Neural cell (in vitro differentiated cells): ENCODE measurements around the gene MEGF11. TPM values are rescaled to one million over a fixed set of nuclear protein-coding genes. Genes with fewer than 3 reads are reported as not detected.

Experiments
- H2AFZ ChIP-seq: fragments of 200-600, 300-800 bp; sonication (generic), shearing (Covaris generic); 2 replicates; pipeline ENCODE4 v1.6.0; 2014; ENCODE audit warnings: low read depth, mild to moderate bottlenecking, antibody characterized with exemption, low read length, moderate library complexity
- H3F3A ChIP-seq: fragments of 200-600 bp; shearing (Covaris generic); 2 replicates; pipeline ENCODE4 v1.6.1; 2016; ENCODE audit warnings: mild to moderate bottlenecking, moderate library complexity, mixed read lengths, antibody characterized with exemption, low read length; ENCODE audit not compliant: insufficient read depth, poor library complexity, severe bottlenecking
- H3K27ac ChIP-seq: fragments of 200-600, 300-800 bp; sonication (generic), shearing (Covaris generic); 2 replicates; pipeline ENCODE4 v1.5.1; 2014; ENCODE audit warnings: mild to moderate bottlenecking, low read length, moderate library complexity
- H3K27me3 ChIP-seq: fragments of 300-800, 200-600 bp; sonication (generic), shearing (Covaris generic); 2 replicates; pipeline ENCODE4 v1.6.0; 2014; ENCODE audit warnings: mild to moderate bottlenecking, low read depth, low read length, moderate library complexity; ENCODE audit not compliant: insufficient read depth
- H3K36me3 ChIP-seq: fragments of 300-800, 200-600 bp; sonication (generic), shearing (Covaris generic); 2 replicates; pipeline ENCODE4 v1.5.1; 2014; ENCODE audit warnings: mild to moderate bottlenecking, antibody characterized with exemption, low read length, moderate library complexity; ENCODE audit not compliant: insufficient read depth
- H3K4me2 ChIP-seq: fragments of 300-800, 200-600 bp; sonication (generic), shearing (Covaris generic); 2 replicates; pipeline ENCODE4 v1.6.0; 2014; ENCODE audit warnings: mild to moderate bottlenecking, low read length
- H3K4me3 ChIP-seq: fragments of 300-800, 200-600 bp; sonication (generic), shearing (Covaris generic); 2 replicates; pipeline ENCODE4 v1.5.1; 2014; ENCODE audit warnings: mild to moderate bottlenecking, low read length, moderate library complexity
- H3K79me2 ChIP-seq: fragments of 200-600 bp; shearing (Covaris generic); replicated peaks from 2 replicates; pipeline ENCODE4 v1.6.0; 2014; ENCODE audit warnings: mild to moderate bottlenecking, low read length, moderate library complexity; ENCODE audit not compliant: insufficient read depth
- H3K9ac ChIP-seq: fragments of 300-800, 200-600 bp; sonication (generic), shearing (Covaris generic); 2 replicates; pipeline ENCODE4 v1.6.1; 2016; ENCODE audit warnings: mild to moderate bottlenecking, low read length, mixed read lengths
- H3K9me2 ChIP-seq: fragments of 200-600 bp; shearing (Covaris generic); 2 replicates; pipeline ENCODE4 v1.6.1; 2016; ENCODE audit warnings: mild to moderate bottlenecking, low read length, mixed read lengths; ENCODE audit not compliant: insufficient read depth
- H3K9me3 ChIP-seq: fragments of 200-600, 300-800 bp; sonication (generic), shearing (Covaris generic); 2 replicates; pipeline ENCODE4 v1.6.1; 2016; ENCODE audit warnings: mild to moderate bottlenecking, mixed run types, low read length, moderate library complexity, mixed read lengths
- H4K20me1 ChIP-seq: fragments of 200-600 bp; shearing (Covaris generic); 2 replicates; pipeline ENCODE4 v1.6.1; 2016; ENCODE audit warnings: mild to moderate bottlenecking, mixed run types; ENCODE audit not compliant: insufficient read depth
- CTCF ChIP-seq: fragments of 450-650 bp; IDR thresholded peaks from 2 replicates; pipeline ENCODE4 v1.5.1; 2014; ENCODE audit warnings: antibody characterized with exemption, mild to moderate bottlenecking, moderate library complexity; ENCODE audit not compliant: poor library complexity, severe bottlenecking
- EP300 ChIP-seq: fragments of 450-650 bp; conservative IDR thresholded peaks from 2 replicates; pipeline ENCODE4 v1.6.1; 2014; ENCODE audit warnings: antibody characterized with exemption, mild to moderate bottlenecking, moderate library complexity; ENCODE audit not compliant: poor library complexity, severe bottlenecking
- EZH2 ChIP-seq: fragments of 200-600, 300-800 bp; shearing (Covaris generic), sonication (generic); IDR thresholded peaks from 2 replicates; pipeline ENCODE4 v1.6.1; 2014; ENCODE audit warnings: antibody characterized with exemption, low read length, borderline replicate concordance, mild to moderate bottlenecking; ENCODE audit not compliant: insufficient read depth, poor library complexity, severe bottlenecking
- MXI1 ChIP-seq: fragments of 450-650 bp; conservative IDR thresholded peaks from 2 replicates; pipeline ENCODE4 v1.6.1; 2014; ENCODE audit warnings: antibody characterized with exemption, mild to moderate bottlenecking; ENCODE audit not compliant: poor library complexity, severe bottlenecking
- POLR2AphosphoS5 ChIP-seq: IDR thresholded peaks from 2 replicates; pipeline ENCODE4 v1.6.1; 2012
- RAD21 ChIP-seq: fragments of 450-650 bp; conservative IDR thresholded peaks from 2 replicates; pipeline ENCODE4 v1.6.1; 2014; ENCODE audit warnings: antibody characterized with exemption, mild to moderate bottlenecking, moderate library complexity
- REST ChIP-seq: IDR thresholded peaks from 2 replicates; pipeline ENCODE4 v1.6.1; 2012; ENCODE audit warnings: borderline replicate concordance
- SMC3 ChIP-seq: fragments of 450-650 bp; conservative IDR thresholded peaks from 2 replicates; pipeline ENCODE4 v1.6.1; 2014; ENCODE audit warnings: antibody characterized with exemption, mild to moderate bottlenecking, moderate library complexity; ENCODE audit not compliant: poor library complexity
- TAF1 ChIP-seq: IDR thresholded peaks from 2 replicates; pipeline ENCODE4 v1.6.1; 2012; ENCODE audit warnings: low read depth
- polyA plus RNA-seq: library from polyadenylated mRNA; depleted of rRNA; stranded (reverse); fragments of >200 nt; gene quantifications from 2 replicates; pipeline ENCODE4 v1.2.3, GENCODE V29; 2014

MEGF11 gene
- polyA plus RNA-seq, 1 donor from 2014 or later: 0.64 TPM

- no peak overlapping the region for H2AFZ ChIP-seq
- H3K4me2 ChIP-seq: no peak overlapping the region
- no peak overlapping the region for H3K27ac ChIP-seq
- no peak for TF ChIP-seq POLR2AphosphoS5
- no peak for TF ChIP-seq SMC3
- no peak for TF ChIP-seq TAF1
- TF ChIP-seq EP300: no peak
- no peak for TF ChIP-seq RAD21
- TF ChIP-seq CTCF: no peak
- no peak for TF ChIP-seq EZH2
- TF ChIP-seq REST: no peak
- no peaks in the 10 kb centered on the region for H3K36me3 ChIP-seq
- H3K9me2 ChIP-seq: no peaks in the 10 kb centered on the region
- H3K79me2 ChIP-seq: no peaks in the 10 kb centered on the region
- no peaks in the 10 kb centered on the region for H3K27me3 ChIP-seq
- H3K9ac ChIP-seq: no peak overlapping the region
- no peak overlapping the region for H3K4me3 ChIP-seq
- no peaks in the 10 kb centered on the region for H3K9me3 ChIP-seq
- no peaks in the 10 kb centered on the region for H4K20me1 ChIP-seq
- no peaks in the 10 kb centered on the region for H3F3A ChIP-seq
Observed at GRCh38 chr15:65963911-65964482, 289.6 kb downstream of the MEGF11 start.

GRCh38 chr15:65963358-65963757 is 290.2 kb downstream of the MEGF11 start:
- H3K9ac ChIP-seq: no peak overlapping the region
- no peaks in the 10 kb centered on the region for H3F3A ChIP-seq
- H3K4me3 ChIP-seq: no peak overlapping the region
- no peaks in the 10 kb centered on the region for H3K9me3 ChIP-seq
- H3K36me3 ChIP-seq: no peaks in the 10 kb centered on the region
- no peak overlapping the region for H2AFZ ChIP-seq
- no peak overlapping the region for H3K4me2 ChIP-seq
- H3K27ac ChIP-seq: no peak overlapping the region
- no peaks in the 10 kb centered on the region for H3K27me3 ChIP-seq
- no peaks in the 10 kb centered on the region for H4K20me1 ChIP-seq
- TF ChIP-seq EZH2 (no peak), SMC3 (no peak), REST (no peak), MXI1 (no peak), RAD21 (no peak), POLR2AphosphoS5 (no peak), EP300 (no peak), CTCF (no peak), TAF1 (no peak)
- H3K79me2 ChIP-seq: no peaks in the 10 kb centered on the region
- no peaks in the 10 kb centered on the region for H3K9me2 ChIP-seq
